ENCODE measurements around the gene TMOD4. TPM values are rescaled to one million over a fixed set of nuclear protein-coding genes. Genes with fewer than 3 reads are reported as not detected.

The TMOD4 gene
- total and polyA plus RNA-seq, 10 of the 15 experiments (the other 5 are each of a cell fraction or from before 2014, with no cell fraction given), result 0.30 to 1.2 (median 0.50) TPM; not detected in 1

GRCh38 chr1:151197863-151198253, 22.1 kb upstream of the TMOD4 start:
- ATAC-seq (no peak), DNase-seq (ENCODE audit: low read depth, low spot score) (no peak), FAIRE-seq (no peak)
- H3K9ac ChIP-seq (ENCODE audit: control insufficient read depth, insufficient read depth, low read length), result peak overlapping the region; percentile 96; the same call in 1 of the 2 replicates
- H3K4me3 ChIP-seq, result peak overlapping the region; percentile 98
- no peaks in the 10 kb centered on the region for H3K27me3 ChIP-seq (replicated peaks in 1 of 2; ENCODE audit: control insufficient read depth in 2 of 2, insufficient read depth in 2 of 2, low read length in 1 of 2)
- ChIA-PET POLR2A (interaction anchor here (0.6 to 2.1 kb wide), 3 partner anchors 8 to 57 kb away, joined by 3 to 8 read pairs (median 6); partner anchors contain the start of genes PSMD4 and VPS72), RAD21 (ENCODE audit: unreplicated experiment) (no interaction called here), SMC1A (ENCODE audit: uncharacterized antibody, unreplicated experiment) (interaction anchor here (1.1 kb wide), 1 partner anchor 54 kb away, joined by 5 read pairs; no protein-coding TSS in a partner anchor), CTCF (interaction anchor here (6.3 kb wide), 1 partner anchor 55 kb away, joined by 70 read pairs; the partner anchor contains the start of gene PSMD4)
- H3K27ac ChIP-seq (ENCODE audit: control insufficient read depth, insufficient read depth), result peak overlapping the region; percentile 82; the same call in 1 of the 2 replicates
- WGBS (ENCODE audit: insufficient coverage, insufficient replicate concordance, low lambda C conversion rate, missing lambda C conversion rate), result 13% methylated on average over 10 of the region's 10 CpGs
- H3K79me2 ChIP-seq (ENCODE audit: control insufficient read depth, insufficient read depth, low read length), result peaks cover 42% of the 10 kb centered on the region
- H3K36me3 ChIP-seq (ENCODE audit: control insufficient read depth in 2 of 2, insufficient read depth in 2 of 2, low read length in 1 of 2), result peaks cover 0 to 4% of the 10 kb centered on the region in 2 experiments; a peak in 1 of 4 replicates
- H3K4me1 ChIP-seq (ENCODE audit: control insufficient read depth, insufficient read depth, low read length), result peaks cover 4% of the 10 kb centered on the region; the same call in 1 of the 2 replicates
- H2AFZ ChIP-seq (ENCODE audit: control insufficient read depth, low read depth, low read length), result peak overlapping the region; percentile 91
- in situ Hi-C loops (cut with MboI), result no loop called here
- no peak for TF ChIP-seq IKZF1 (conservative IDR thresholded peaks at IDR 0.05)
- no peak for TF ChIP-seq CBX3 (IDR thresholded peaks at IDR 0.05; ENCODE audit: borderline replicate concordance, low read depth)
- TF ChIP-seq SMAD5 (IDR thresholded peaks at IDR 0.05; ENCODE audit: low read depth), result 0 out of 2 replicates have a peak, but pooled peaks have one; percentile 12
- no peak for TF ChIP-seq DPF2 (IDR thresholded peaks at IDR 0.05)
- TF ChIP-seq, protein P1, sequence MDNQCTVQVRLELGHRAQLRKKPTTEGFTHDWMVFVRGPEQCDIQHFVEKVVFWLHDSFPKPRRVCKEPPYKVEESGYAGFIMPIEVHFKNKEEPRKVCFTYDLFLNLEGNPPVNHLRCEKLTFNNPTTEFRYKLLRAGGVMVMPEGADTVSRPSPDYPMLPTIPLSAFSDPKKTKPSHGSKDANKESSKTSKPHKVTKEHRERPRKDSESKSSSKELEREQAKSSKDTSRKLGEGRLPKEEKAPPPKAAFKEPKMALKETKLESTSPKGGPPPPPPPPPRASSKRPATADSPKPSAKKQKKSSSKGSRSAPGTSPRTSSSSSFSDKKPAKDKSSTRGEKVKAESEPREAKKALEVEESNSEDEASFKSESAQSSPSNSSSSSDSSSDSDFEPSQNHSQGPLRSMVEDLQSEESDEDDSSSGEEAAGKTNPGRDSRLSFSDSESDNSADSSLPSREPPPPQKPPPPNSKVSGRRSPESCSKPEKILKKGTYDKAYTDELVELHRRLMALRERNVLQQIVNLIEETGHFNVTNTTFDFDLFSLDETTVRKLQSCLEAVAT (IDR thresholded peaks at IDR 0.05), result no peak
- TF ChIP-seq NR2F1 (conservative IDR thresholded peaks at IDR 0.05), result no peak
- TSS peak; percentile 94 for BruUV-seq (replicated peaks)
- intact Hi-C loops (cut with micrococcal nuclease; ENCODE audit: unreplicated experiment), result loop anchor here (2.0 to 5.0 kb wide), 4 partner anchors 83 to 201 kb away; partner anchors contain the start of genes PI4KB and PSMB4
- H3K4me2 ChIP-seq (ENCODE audit: control insufficient read depth, insufficient read depth), result peak overlapping the region; percentile 71
- H3K9me3 ChIP-seq (replicated peaks; ENCODE audit: control insufficient read depth, insufficient read depth, low read length), result no peaks in the 10 kb centered on the region
- no peaks in the 10 kb centered on the region for H4K20me1 ChIP-seq (ENCODE audit: control insufficient read depth, insufficient read depth)

Data from GM12878 (cell line).